GM10266 (cell line): ENCODE measurements around the gene NACC1.

Experiments
- DNase-seq: peaks from one replicate; pipeline ENCODE4 v3.0.0; 2012; ENCODE audit errors: extremely low spot score
- CTCF ChIP-seq: IDR thresholded peaks from 2 replicates; pipeline ENCODE4 v1.5.1; 2012; ENCODE audit warnings: mild to moderate bottlenecking, low read depth; ENCODE audit not compliant: control insufficient read depth, insufficient read depth; ENCODE audit errors: missing control alignments

Gene NACC1

GRCh38 chr19:13122980-13123957 lies 5.2 kb downstream of the NACC1 start:
- TF ChIP-seq CTCF = no peak

GRCh38 chr19:13127051-13127450 lies 9.0 kb downstream of the NACC1 start:
- TF ChIP-seq CTCF = no peak
- DNase-seq = no peak

More at GRCh38 chr19:13122980-13123957, 5.2 kb downstream of the NACC1 start:
- no peak for DNase-seq

GRCh38 chr19:13127811-13128575 lies 9.9 kb downstream of the NACC1 start:
- no peak for DNase-seq
- no peak for TF ChIP-seq CTCF

- DNase-seq = no peak
- no peak for TF ChIP-seq CTCF
Observed at GRCh38 chr19:13128583-13128982, 10.5 kb downstream of the NACC1 start.

- no peak for DNase-seq
- no peak for TF ChIP-seq CTCF
Observed at GRCh38 chr19:13129384-13129783, 11.3 kb downstream of the NACC1 start.

GRCh38 chr19:13130886-13131490 lies 12.9 kb downstream of the NACC1 start:
- no peak for TF ChIP-seq CTCF
- no peak for DNase-seq
